GM12875 (cell line): ENCODE measurements around the gene FAM32A.
"Not testable (repeated sequence)": the region's sequence is repeated elsewhere in the genome, so short reads cannot be mapped to it uniquely, and the experiment has no call there.

Experiments used
- H3K4me3 ChIP-seq: one replicate; pipeline ENCODE4 v1.5.1; 2011; ENCODE audit warnings: low read depth, low read length, control low read depth
- CTCF ChIP-seq: IDR thresholded peaks from 2 replicates; pipeline ENCODE4 v1.5.1; 2011; ENCODE audit warnings: low read depth, mild to moderate bottlenecking, control low read depth, inconsistent platforms, low read length, moderate library complexity, borderline replicate concordance; ENCODE audit not compliant: insufficient read depth

Gene FAM32A

DNA sequence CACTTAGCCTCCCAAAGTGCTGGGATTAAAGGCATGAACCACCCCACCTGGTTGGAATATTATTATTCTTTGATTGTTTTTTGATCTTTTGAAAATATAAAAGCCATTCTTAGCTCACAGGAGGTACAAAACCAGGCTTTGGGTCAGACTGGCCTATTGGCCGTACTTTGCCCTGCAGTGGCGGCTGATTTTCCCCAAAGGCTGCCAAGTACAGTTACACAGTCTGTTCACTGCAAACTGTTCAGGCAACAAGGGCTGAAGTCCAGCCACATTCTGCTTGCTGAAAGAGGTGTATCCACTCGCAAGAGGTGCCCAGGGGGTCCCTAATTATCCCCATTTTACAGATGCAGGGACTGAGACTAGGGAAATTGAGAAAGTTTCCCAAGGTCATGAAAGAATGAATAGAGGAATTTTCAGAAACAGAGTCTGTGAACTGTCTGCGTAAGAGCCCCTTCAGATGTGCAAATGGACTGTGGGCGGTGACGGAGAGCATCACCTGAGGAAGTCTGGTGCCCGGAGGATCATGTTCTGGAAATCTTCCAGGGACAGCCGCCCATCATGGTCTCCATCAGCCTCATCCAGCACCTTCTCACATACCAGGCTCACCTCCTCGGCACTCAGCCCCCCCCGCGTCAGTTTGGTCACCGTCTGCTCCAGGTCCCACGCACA is 20.9 kb upstream of the FAM32A start:
- H3K4me3 ChIP-seq: no peak overlapping the region

DNA sequence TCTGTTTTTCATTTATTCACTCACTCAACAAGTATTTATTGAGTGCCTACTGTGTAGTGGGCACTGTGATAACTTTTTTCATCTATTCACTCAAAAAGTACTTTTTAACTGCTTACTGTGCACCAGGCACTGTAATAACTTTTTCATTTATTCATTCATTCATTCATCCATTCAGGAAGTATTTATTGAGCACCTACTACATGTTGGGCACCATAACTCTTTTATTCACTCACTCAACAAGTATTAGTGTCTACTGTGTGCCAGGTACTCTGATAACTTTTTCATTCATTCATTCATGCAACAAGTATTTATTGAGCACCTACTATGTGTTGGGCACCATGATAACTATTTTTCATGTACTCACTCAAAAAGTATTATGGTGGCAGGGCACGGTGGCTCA is 18.8 kb upstream of the FAM32A start:
- no peak overlapping the region for H3K4me3 ChIP-seq
- TF ChIP-seq CTCF: no peak

More for the DNA sequence above, 20.9 kb upstream of the FAM32A start:
- TF ChIP-seq CTCF: no peak

DNA sequence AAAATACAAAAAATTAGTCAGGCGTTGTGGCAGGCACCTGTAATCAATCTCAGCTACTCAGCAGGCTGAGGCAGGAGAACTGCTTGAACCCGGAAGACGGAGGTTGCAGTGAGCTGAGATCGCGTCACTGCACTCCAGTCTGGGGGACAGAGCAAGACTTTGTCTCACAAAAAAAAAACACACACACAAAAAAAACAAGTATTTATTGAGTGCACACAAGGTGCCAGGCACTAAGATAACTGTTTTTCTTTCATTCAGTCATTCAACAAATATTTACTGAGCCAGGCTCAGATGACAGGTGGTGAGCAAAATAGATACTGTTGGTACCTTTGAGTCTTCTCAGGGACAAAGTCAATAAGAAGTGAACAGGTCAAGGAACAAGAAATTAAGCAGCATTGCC is 18.2 kb upstream of the FAM32A start:
- no peak overlapping the region for H3K4me3 ChIP-seq
- TF ChIP-seq CTCF: no peak

GRCh38 chr19:16168465-16169081 is 16.6 kb upstream of the FAM32A start:
- TF ChIP-seq CTCF: no peak
- H3K4me3 ChIP-seq: no peak overlapping the region

DNA sequence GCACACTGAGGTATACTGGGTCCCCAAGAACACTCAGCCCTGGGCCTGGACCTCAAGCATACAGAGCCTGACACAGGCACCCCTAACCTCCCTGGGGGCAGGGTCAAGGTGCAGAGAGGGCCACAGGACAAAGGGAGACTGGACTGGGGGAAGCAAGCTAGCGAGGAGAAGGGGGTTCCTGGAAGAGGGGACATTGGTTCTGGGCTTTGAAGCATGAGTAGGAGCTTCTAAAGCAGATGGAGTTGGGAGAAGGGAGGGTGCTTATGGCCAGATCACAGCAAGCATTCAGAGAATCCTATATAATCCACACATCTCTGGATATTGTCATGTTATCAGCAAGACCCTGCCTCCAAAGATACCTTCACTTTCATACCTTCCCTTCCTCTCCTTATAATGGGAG is 15.1 kb upstream of the FAM32A start:
- TF ChIP-seq CTCF: no peak
- no peak overlapping the region for H3K4me3 ChIP-seq

DNA sequence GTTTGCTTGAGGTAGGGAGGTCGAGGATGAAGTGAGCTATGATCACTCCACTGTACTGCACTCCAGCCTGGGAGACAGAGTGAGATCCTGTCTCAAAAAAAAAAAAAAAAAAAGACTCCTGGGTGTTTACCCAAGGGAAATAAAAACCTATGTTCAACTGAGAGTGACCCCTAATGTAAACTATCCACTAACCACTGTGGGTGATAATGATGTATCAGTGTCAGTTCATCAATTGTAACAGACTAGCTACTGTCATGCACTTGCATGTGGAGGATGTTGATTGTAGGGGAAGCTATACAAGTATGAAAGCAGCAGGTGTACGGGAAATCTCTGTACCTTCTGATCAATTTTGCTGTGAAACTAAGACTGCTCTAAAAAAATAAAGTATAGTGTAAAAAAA is 9.3 kb upstream of the FAM32A start:
- H3K4me3 ChIP-seq: no peak overlapping the region
- no peak for TF ChIP-seq CTCF

GRCh38 chr19:16178866-16179265 is 6.3 kb upstream of the FAM32A start:
- H3K4me3 ChIP-seq: not testable (repeated sequence)

GRCh38 chr19:16180611-16181010 is 4.6 kb upstream of the FAM32A start:
- no peak for TF ChIP-seq CTCF
- no peak overlapping the region for H3K4me3 ChIP-seq
